Ishikawa (cell line): ENCODE results near the gene RAI2.

ENCODE experiments used
- CEBPB ChIP-seq: IDR thresholded peaks from 2 replicates; pipeline ENCODE4 v1.6.1; 2012
- CREB1 ChIP-seq: IDR thresholded peaks from 2 replicates; pipeline ENCODE4 v1.6.1; 2012; ENCODE audit warnings: low read depth
- EGR1 ChIP-seq: IDR thresholded peaks from 2 replicates; pipeline ENCODE4 v1.6.1; 2012
- EP300 ChIP-seq: IDR thresholded peaks from 2 replicates; pipeline ENCODE4 v1.6.1; 2012; ENCODE audit warnings: borderline replicate concordance
- FOXM1 ChIP-seq: IDR thresholded peaks from 2 replicates; pipeline ENCODE4 v1.6.1; 2012; ENCODE audit warnings: low read depth, borderline replicate concordance
- MAX ChIP-seq: IDR thresholded peaks from 2 replicates; pipeline ENCODE4 v1.6.1; 2012
- NFIC ChIP-seq: IDR thresholded peaks from 2 replicates; pipeline ENCODE4 v1.6.1; 2012
- RAD21 ChIP-seq: IDR thresholded peaks from 2 replicates; pipeline ENCODE4 v1.6.1; 2012; ENCODE audit warnings: low read depth
- TAF1 ChIP-seq: IDR thresholded peaks from 2 replicates; pipeline ENCODE4 v1.6.1; 2012; ENCODE audit warnings: low read depth, mild to moderate bottlenecking
- TCF12 ChIP-seq: IDR thresholded peaks from 2 replicates; pipeline ENCODE4 v1.6.1; 2012; ENCODE audit warnings: low read depth
- TEAD4 ChIP-seq: IDR thresholded peaks from 2 replicates; pipeline ENCODE4 v1.6.1; 2012
- YY1 ChIP-seq: IDR thresholded peaks from 2 replicates; pipeline ENCODE4 v1.6.1; 2012; ENCODE audit warnings: low read depth
- ZBTB7A ChIP-seq: IDR thresholded peaks from 2 replicates; pipeline ENCODE4 v1.6.1; 2012; ENCODE audit warnings: low read depth
- TF ChIP-seq, protein P1 (sequence below): IDR thresholded peaks from 2 replicates; pipeline ENCODE4 v1.6.1; 2012; ENCODE audit warnings: low read depth, mild to moderate bottlenecking
- TF ChIP-seq, protein P2 (sequence below): IDR thresholded peaks from 2 replicates; pipeline ENCODE4 v1.6.1; 2012

Gene RAI2

GRCh38 chrX:17818726-17819125, 42.4 kb downstream of the RAI2 start:
- TF ChIP-seq NFIC, result no peak
- no peak for TF ChIP-seq MAX
- no peak for TF ChIP-seq YY1
- no peak for TF ChIP-seq RAD21
- TF ChIP-seq CEBPB, result no peak
- no peak for TF ChIP-seq EGR1

DNA sequence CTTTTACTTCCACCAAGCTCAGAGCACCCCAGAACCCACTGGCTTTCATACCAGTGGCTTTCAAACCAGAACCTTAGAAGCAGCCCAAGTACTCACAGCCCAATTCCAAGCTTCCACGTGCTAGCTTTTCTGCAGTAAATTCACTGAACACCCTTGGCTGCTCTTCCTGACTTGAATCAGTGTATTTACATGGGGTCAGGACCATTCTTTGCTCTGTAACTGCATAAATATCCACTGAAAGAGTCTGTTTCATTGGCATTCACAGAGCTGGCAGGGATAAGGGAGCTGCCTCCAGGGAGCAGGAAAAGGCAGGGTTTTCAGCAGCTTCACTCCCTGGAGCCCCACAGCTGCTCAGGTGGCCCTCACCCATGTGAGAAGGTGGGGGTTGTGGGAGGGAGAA, 43.8 kb downstream of the RAI2 start:
- TF ChIP-seq FOXM1 (no peak), ZBTB7A (no peak), NFIC (no peak), EP300 (no peak), CEBPB (no peak), MAX (no peak), RAD21 (no peak), TCF12 (no peak), CREB1 (no peak), TEAD4 (no peak), EGR1 (no peak), TAF1 (no peak), YY1 (no peak)
- TF ChIP-seq, protein P1, sequence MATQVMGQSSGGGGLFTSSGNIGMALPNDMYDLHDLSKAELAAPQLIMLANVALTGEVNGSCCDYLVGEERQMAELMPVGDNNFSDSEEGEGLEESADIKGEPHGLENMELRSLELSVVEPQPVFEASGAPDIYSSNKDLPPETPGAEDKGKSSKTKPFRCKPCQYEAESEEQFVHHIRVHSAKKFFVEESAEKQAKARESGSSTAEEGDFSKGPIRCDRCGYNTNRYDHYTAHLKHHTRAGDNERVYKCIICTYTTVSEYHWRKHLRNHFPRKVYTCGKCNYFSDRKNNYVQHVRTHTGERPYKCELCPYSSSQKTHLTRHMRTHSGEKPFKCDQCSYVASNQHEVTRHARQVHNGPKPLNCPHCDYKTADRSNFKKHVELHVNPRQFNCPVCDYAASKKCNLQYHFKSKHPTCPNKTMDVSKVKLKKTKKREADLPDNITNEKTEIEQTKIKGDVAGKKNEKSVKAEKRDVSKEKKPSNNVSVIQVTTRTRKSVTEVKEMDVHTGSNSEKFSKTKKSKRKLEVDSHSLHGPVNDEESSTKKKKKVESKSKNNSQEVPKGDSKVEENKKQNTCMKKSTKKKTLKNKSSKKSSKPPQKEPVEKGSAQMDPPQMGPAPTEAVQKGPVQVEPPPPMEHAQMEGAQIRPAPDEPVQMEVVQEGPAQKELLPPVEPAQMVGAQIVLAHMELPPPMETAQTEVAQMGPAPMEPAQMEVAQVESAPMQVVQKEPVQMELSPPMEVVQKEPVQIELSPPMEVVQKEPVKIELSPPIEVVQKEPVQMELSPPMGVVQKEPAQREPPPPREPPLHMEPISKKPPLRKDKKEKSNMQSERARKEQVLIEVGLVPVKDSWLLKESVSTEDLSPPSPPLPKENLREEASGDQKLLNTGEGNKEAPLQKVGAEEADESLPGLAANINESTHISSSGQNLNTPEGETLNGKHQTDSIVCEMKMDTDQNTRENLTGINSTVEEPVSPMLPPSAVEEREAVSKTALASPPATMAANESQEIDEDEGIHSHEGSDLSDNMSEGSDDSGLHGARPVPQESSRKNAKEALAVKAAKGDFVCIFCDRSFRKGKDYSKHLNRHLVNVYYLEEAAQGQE, result no peak
- TF ChIP-seq, protein P2, sequence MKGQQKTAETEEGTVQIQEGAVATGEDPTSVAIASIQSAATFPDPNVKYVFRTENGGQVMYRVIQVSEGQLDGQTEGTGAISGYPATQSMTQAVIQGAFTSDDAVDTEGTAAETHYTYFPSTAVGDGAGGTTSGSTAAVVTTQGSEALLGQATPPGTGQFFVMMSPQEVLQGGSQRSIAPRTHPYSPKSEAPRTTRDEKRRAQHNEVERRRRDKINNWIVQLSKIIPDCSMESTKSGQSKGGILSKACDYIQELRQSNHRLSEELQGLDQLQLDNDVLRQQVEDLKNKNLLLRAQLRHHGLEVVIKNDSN, result no peak

DNA sequence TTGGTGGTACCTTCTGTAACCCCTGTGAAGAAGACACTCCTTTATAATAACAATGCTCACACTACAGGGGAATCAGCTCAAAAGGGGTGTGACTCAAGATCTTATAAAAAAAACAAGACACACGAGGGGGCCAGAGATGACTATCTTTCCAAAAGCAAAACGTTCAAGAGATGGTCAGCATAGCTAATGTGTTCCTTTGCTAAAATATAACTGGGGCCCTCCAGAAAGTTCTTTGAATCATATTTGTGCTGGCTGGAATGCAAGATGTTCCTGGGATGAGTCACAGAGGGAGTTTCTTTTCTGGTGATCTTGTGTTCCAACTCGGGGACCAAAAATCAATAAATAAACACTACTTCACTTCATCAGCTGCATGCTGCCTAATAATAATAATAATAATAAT, 46.5 kb downstream of the RAI2 start:
- TF ChIP-seq CEBPB, result no peak
- TF ChIP-seq CREB1, result no peak
- TF ChIP-seq TCF12, result no peak
- no peak for TF ChIP-seq YY1
- TF ChIP-seq, protein P1, result no peak

DNA sequence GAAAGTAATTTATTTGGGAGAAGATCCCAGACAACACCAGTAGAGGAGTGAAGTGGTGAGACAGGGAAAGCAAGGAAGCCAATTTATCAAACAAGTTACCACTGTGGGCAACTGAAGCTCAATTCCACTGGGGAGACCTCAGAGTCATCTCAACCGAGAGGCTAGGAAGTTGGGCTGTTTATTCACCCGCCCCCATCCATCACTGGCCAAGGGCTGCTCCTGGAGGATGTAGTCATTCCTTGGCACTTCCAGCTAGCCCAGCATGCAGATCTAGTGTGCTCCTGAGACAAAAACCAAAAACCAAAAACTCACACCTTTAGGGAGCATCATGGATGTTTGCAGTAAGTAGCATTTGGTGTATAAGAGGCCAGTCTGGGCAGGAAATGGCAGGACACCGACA, 47.0 kb downstream of the RAI2 start:
- TF ChIP-seq FOXM1 (no peak), MAX (no peak), TCF12 (no peak), NFIC (no peak), EP300 (no peak), CREB1 (no peak), RAD21 (no peak), CEBPB (no peak)
- TF ChIP-seq, protein P2, result no peak

DNA sequence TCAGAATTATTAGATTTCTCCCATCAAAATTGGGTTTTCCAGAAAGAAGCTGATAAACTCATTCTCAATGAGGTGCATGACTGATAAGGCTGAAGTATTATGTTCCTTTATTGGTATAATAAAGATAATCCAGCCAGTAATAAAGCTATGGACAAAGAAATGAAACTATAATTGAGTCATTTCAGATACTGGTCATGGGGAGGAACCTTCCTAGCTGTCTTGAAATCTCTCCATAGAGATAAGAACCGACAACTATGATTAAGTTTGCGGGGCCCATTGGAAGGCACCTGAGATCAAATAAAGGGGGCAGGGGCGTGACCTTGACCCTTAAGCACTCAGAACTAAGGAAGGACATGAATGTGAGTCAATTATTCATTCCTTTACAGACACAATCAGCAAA, 47.8 kb downstream of the RAI2 start:
- no peak for TF ChIP-seq TCF12
- no peak for TF ChIP-seq CREB1
- TF ChIP-seq TEAD4, result no peak
- TF ChIP-seq FOXM1, result no peak

- TF ChIP-seq TCF12 (no peak), RAD21 (peak; percentile 54), EGR1 (no peak)
These were observed 48.3 kb downstream of the RAI2 start for GRCh38 chrX:17812763-17813162.

- TF ChIP-seq ZBTB7A (no peak), RAD21 (no peak), FOXM1 (no peak), NFIC (no peak), TEAD4 (no peak), TCF12 (no peak), EP300 (no peak), TAF1 (no peak), YY1 (no peak), CREB1 (no peak), CEBPB (no peak), EGR1 (no peak)
- TF ChIP-seq, protein P1, result no peak
- TF ChIP-seq, protein P2, result no peak
These were observed 51.1 kb downstream of the RAI2 start for GRCh38 chrX:17809984-17810383.
